Ishikawa (cell line): ENCODE results near the gene SEMA6C.

Experiments
- CREB1 ChIP-seq: IDR thresholded peaks from 2 replicates; pipeline ENCODE4 v1.6.1; 2012; ENCODE audit warnings: low read depth
- EGR1 ChIP-seq: IDR thresholded peaks from 2 replicates; pipeline ENCODE4 v1.6.1; 2012
- EP300 ChIP-seq: IDR thresholded peaks from 2 replicates; pipeline ENCODE4 v1.6.1; 2012; ENCODE audit warnings: borderline replicate concordance
- FOXM1 ChIP-seq: IDR thresholded peaks from 2 replicates; pipeline ENCODE4 v1.6.1; 2012; ENCODE audit warnings: low read depth, borderline replicate concordance
- TCF12 ChIP-seq: IDR thresholded peaks from 2 replicates; pipeline ENCODE4 v1.6.1; 2012; ENCODE audit warnings: low read depth
- USF1 ChIP-seq: IDR thresholded peaks from 2 replicates; pipeline ENCODE4 v1.6.1; 2012
- ZBTB7A ChIP-seq: IDR thresholded peaks from 2 replicates; pipeline ENCODE4 v1.6.1; 2012; ENCODE audit warnings: low read depth
- TF ChIP-seq, protein P1 (sequence below): IDR thresholded peaks from 2 replicates; pipeline ENCODE4 v1.6.1; 2012

GRCh38 chr1:151135433-151136385 is 10.7 kb downstream of the SEMA6C start:
- TF ChIP-seq EP300 (no peak), TCF12 (no peak), EGR1 (no peak), FOXM1 (no peak), USF1 (no peak), ZBTB7A (no peak), CREB1 (no peak)
- TF ChIP-seq, protein P1, sequence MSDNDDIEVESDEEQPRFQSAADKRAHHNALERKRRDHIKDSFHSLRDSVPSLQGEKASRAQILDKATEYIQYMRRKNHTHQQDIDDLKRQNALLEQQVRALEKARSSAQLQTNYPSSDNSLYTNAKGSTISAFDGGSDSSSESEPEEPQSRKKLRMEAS, result no peak
